ENCODE results near the gene AMH. TPM values are rescaled to one million over a fixed set of nuclear protein-coding genes. Genes with fewer than 3 reads are reported as not detected.

Gene AMH
- total RNA-seq, 1 donor, result under 0.01 TPM

- peak; percentile 90 for TF ChIP-seq CTCF (IDR thresholded peaks at IDR 0.05; ENCODE audit: extremely low read depth, low read depth, low read length)
- peaks cover 43% of the 10 kb centered on the region for H4K20me1 ChIP-seq (ENCODE audit: insufficient read depth, low read length)
- H3K27me3 ChIP-seq (ENCODE audit: insufficient read depth, low read length), result no peaks in the 10 kb centered on the region
- H3K4me3 ChIP-seq (ENCODE audit: insufficient read depth, low read length), result peak within 1 kb of the TSS; percentile 89
- peaks cover 94% of the 10 kb centered on the region for H3K79me2 ChIP-seq (ENCODE audit: insufficient read depth, low read length)
- H3K4me2 ChIP-seq (ENCODE audit: insufficient read depth, low read length), result peak within 1 kb of the TSS; percentile 98
- H3K27ac ChIP-seq (ENCODE audit: low read depth, low read length), result peak within 1 kb of the TSS; percentile 99
- H3K36me3 ChIP-seq (ENCODE audit: insufficient read depth, low read length), result peaks cover 29% of the 10 kb centered on the region
- H2AFZ ChIP-seq (ENCODE audit: low read length), result peak within 1 kb of the TSS; percentile 95
- peak; percentile 100 for DNase-seq (ENCODE audit: insufficient read length, low spot score, missing footprints)
- peaks cover 45% of the 10 kb centered on the region for H3K4me1 ChIP-seq (ENCODE audit: insufficient read depth, low read length)
- no peaks in the 10 kb centered on the region for H3K9me3 ChIP-seq (ENCODE audit: low read depth, low read length)
Observed at GRCh38 chr19:2236314-2237050, 12.6 kb upstream of the AMH start, which contains the start of the genes PLEKHJ1 and SF3A2. TSS of gene PLEKHJ1 (minus strand) at chr19:2236329. CDS start at chr19:2236248, 81 bp downstream. TSS of gene SF3A2 (plus strand) at chr19:2236824. CDS start at chr19:2243419, 6,595 bp downstream.

GRCh38 chr19:2237051-2237868 lies 11.9 kb upstream of the AMH start:
- peak overlapping the region; percentile 78 for H2AFZ ChIP-seq (ENCODE audit: low read length)
- no peak for TF ChIP-seq CTCF (IDR thresholded peaks at IDR 0.05; ENCODE audit: extremely low read depth, low read depth, low read length)
- H3K4me3 ChIP-seq (ENCODE audit: insufficient read depth, low read length), result peak overlapping the region; percentile 89
- H3K79me2 ChIP-seq (ENCODE audit: insufficient read depth, low read length), result peaks cover 94% of the 10 kb centered on the region
- peaks cover 51% of the 10 kb centered on the region for H4K20me1 ChIP-seq (ENCODE audit: insufficient read depth, low read length)
- H3K36me3 ChIP-seq (ENCODE audit: insufficient read depth, low read length), result peaks cover 30% of the 10 kb centered on the region
- H3K9me3 ChIP-seq (ENCODE audit: low read depth, low read length), result no peaks in the 10 kb centered on the region
- no peaks in the 10 kb centered on the region for H3K27me3 ChIP-seq (ENCODE audit: insufficient read depth, low read length)
- peak overlapping the region; percentile 99 for H3K27ac ChIP-seq (ENCODE audit: low read depth, low read length)
- peaks cover 45% of the 10 kb centered on the region for H3K4me1 ChIP-seq (ENCODE audit: insufficient read depth, low read length)
- peak overlapping the region; percentile 98 for H3K4me2 ChIP-seq (ENCODE audit: insufficient read depth, low read length)
- DNase-seq (ENCODE audit: insufficient read length, low spot score, missing footprints), result no peak

- H3K27me3 ChIP-seq (ENCODE audit: insufficient read depth, low read length), result no peaks in the 10 kb centered on the region
- peaks cover 55% of the 10 kb centered on the region for H4K20me1 ChIP-seq (ENCODE audit: insufficient read depth, low read length)
- peak overlapping the region; percentile 98 for H3K4me2 ChIP-seq (ENCODE audit: insufficient read depth, low read length)
- peaks cover 94% of the 10 kb centered on the region for H3K79me2 ChIP-seq (ENCODE audit: insufficient read depth, low read length)
- no peaks in the 10 kb centered on the region for H3K9me3 ChIP-seq (ENCODE audit: low read depth, low read length)
- H3K36me3 ChIP-seq (ENCODE audit: insufficient read depth, low read length), result peaks cover 26% of the 10 kb centered on the region
- H3K27ac ChIP-seq (ENCODE audit: low read depth, low read length), result no peak overlapping the region
- H2AFZ ChIP-seq (ENCODE audit: low read length), result no peak overlapping the region
- H3K4me3 ChIP-seq (ENCODE audit: insufficient read depth, low read length), result peak overlapping the region; percentile 89
- no peak for DNase-seq (ENCODE audit: insufficient read length, low spot score, missing footprints)
- no peak for TF ChIP-seq CTCF (IDR thresholded peaks at IDR 0.05; ENCODE audit: extremely low read depth, low read depth, low read length)
- H3K4me1 ChIP-seq (ENCODE audit: insufficient read depth, low read length), result peaks cover 45% of the 10 kb centered on the region
Observed at GRCh38 chr19:2237869-2238153, 11.3 kb upstream of the AMH start.

- Histone ChIP-seq H3K4me3 (ENCODE audit: insufficient read depth, low read length) (peak overlapping the region; percentile 75), H3K27ac (ENCODE audit: low read depth, low read length) (peak overlapping the region; percentile 65), H3K4me1 (ENCODE audit: insufficient read depth, low read length) (peaks cover 45% of the 10 kb centered on the region), H3K36me3 (ENCODE audit: insufficient read depth, low read length) (peaks cover 23% of the 10 kb centered on the region), H3K4me2 (ENCODE audit: insufficient read depth, low read length) (peak overlapping the region; percentile 98), H3K79me2 (ENCODE audit: insufficient read depth, low read length) (peaks cover 94% of the 10 kb centered on the region), H4K20me1 (ENCODE audit: insufficient read depth, low read length) (peaks cover 62% of the 10 kb centered on the region), H3K27me3 (ENCODE audit: insufficient read depth, low read length) (no peaks in the 10 kb centered on the region), H2AFZ (ENCODE audit: low read length) (no peak overlapping the region), H3K9me3 (ENCODE audit: low read depth, low read length) (no peaks in the 10 kb centered on the region)
- DNase-seq (ENCODE audit: insufficient read length, low spot score, missing footprints), result no peak
- TF ChIP-seq CTCF (IDR thresholded peaks at IDR 0.05; ENCODE audit: extremely low read depth, low read depth, low read length), result no peak
Observed at GRCh38 chr19:2239173-2239572, 9.9 kb upstream of the AMH start.
